SK-MEL-5 (cell line): ENCODE results near the gene SLC4A11. TPM values are rescaled to one million over a fixed set of nuclear protein-coding genes. Genes with fewer than 3 reads are reported as not detected.

Source experiments
- DNase-seq: peaks from one replicate; pipeline ENCODE4 v3.0.0-alpha.2; 2016; ENCODE audit warnings: low read depth, low spot score
- in situ Hi-C: cut with HindIII; loops from 2 replicates; pipeline ENCODE4 v1.10.0; 2016; ENCODE audit warnings: low sequenced_read_pairs, high pct_unique_total_duplicates, low pct_unique_long_range_greater_than_20kb
- total RNA-seq: library from RNA; depleted of rRNA; stranded (reverse); fragments of >200 nt; shearing (Covaris generic); gene quantifications from 2 replicates; pipeline ENCODE4 v1.2.3, GENCODE V29; 2014

Gene SLC4A11
- total RNA-seq, 1 experiment from 2014 or later, result 0.82 TPM

- in situ Hi-C loops, result no loop called here
Observed at GRCh38 chr20:3233131-3233990, 5.6 kb downstream of the SLC4A11 start.

GRCh38 chr20:3231889-3232588 is 7.0 kb downstream of the SLC4A11 start:
- DNase-seq, result no peak
- in situ Hi-C loops, result no loop called here

More at GRCh38 chr20:3233131-3233990, 5.6 kb downstream of the SLC4A11 start:
- DNase-seq, result no peak

DNA sequence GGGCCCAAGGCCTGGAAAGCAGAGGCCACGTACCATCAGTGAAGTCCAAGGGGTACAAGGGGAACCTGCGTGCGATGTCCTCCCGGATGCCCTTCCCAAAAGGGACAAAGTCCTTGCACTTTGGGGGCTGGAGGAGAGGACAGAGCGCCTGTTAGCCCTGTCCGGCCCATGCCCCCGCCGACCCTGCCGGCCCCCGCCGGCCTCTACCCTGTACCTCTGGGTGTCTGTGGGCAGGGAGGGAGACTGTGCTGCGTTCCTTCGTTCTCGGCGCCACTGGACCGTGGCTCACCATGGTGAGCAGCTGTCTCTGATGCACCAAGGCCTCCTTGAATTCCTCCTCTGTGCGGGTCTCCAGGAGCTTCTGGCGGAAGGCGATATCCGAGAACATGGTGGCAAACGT is 7.9 kb downstream of the SLC4A11 start:
- DNase-seq, result no peak
- in situ Hi-C loops, result no loop called here

DNA sequence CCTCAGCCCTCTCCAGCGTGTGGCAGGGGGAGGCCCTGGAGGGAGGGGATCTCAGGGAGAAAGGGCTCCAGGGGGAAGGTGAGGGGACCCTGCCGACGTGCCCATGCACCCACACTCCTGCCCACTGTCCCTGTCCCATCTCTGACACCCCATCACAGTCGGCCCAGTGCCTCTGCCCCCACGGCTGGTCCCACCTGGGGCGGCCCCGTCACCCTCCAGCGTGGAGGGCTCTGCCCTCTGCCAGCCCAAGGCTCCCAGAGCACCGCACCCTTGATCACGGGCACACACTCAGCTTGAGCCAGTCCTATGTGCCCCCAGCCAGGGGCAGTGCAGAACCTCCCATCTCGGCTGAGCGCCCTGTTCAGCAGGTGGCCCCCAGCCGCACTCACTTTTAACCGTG is 9.2 kb downstream of the SLC4A11 start:
- in situ Hi-C loops, result no loop called here
- DNase-seq, result no peak

- in situ Hi-C loops, result no loop called here
Observed at GRCh38 chr20:3229158-3229557, 9.8 kb downstream of the SLC4A11 start.

DNA sequence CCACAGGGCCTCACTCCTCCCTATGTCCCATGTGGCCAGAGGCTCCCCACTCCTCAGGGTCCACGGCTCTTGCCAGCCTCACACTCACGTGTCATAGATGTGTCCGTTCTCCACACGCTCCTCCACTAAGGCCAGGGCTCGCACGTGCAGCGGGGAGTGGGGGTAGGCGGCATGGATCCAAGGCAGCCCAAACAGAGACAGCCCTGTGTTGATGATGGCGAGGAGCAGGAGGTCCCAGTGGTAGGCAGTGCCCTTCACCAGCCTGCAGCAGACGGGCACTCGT is 10.3 kb downstream of the SLC4A11 start:
- in situ Hi-C loops, result no loop called here
- DNase-seq, result no peak

More at GRCh38 chr20:3229158-3229557, 9.8 kb downstream of the SLC4A11 start:
- no peak for DNase-seq

GRCh38 chr20:3227936-3228749 is 10.8 kb downstream of the SLC4A11 start:
- no peak for DNase-seq
- in situ Hi-C loops, result no loop called here

DNA sequence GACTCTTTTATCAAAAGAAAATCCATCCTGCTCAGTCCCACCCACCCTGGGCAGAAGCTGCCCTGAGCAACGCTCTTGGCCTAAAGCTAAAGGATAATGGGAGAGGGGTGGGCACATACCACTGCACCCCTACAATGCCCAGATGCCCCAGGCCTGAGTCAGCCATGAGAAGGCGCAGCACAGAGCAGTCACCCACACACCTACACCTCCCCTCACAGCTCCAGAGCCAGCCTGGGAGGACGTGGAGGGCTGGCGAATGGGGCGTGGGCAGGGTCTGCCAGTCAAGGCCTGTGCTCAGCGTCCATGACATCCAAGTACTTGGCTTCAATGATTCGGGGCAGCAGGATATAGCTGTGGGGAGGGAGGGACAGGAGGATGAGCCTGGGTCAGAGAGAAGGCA is 11.5 kb downstream of the SLC4A11 start:
- DNase-seq, result no peak
- in situ Hi-C loops, result no loop called here

- in situ Hi-C loops, result no loop called here
- DNase-seq, result no peak
Observed at GRCh38 chr20:3226864-3227263, 12.1 kb downstream of the SLC4A11 start.

- DNase-seq, result no peak
- in situ Hi-C loops, result no loop called here
Observed at GRCh38 chr20:3226093-3226492, 12.9 kb downstream of the SLC4A11 start.

DNA sequence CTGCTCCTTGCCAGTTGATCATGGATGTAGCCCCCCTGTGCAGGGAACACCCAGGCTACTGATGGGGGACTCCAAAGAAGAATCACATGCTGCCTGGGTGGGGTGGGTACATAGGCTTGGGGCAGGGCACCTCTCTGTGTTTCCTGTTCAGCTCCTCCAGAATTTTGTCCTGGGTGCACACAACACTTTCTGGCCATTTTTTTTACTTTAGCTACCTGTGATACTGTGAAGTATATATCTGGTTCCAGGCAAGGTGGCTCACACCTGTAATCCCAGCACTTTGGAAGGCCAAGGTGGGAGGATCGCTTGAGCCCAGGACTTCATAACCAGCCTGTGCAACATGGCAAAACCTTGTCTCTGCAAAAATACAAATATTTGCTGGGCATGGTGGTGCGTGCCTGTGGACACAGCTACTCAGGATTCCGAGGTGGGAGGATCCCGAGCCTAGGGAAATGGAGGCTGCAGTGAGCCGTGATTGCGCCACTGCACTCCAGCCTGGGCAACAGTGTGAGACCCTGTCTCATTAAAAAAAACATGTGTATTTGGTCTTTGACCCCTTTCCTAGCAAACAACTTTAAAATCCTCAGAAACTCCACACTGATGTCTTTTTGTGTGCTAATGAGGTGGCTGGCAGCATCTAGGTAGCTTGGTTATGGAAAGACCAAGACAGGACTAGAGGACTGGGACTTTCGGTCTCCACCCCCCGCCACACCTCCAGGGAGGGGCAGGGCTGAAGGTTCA is 14.1 kb downstream of the SLC4A11 start:
- in situ Hi-C loops, result no loop called here
- DNase-seq, result no peak

DNA sequence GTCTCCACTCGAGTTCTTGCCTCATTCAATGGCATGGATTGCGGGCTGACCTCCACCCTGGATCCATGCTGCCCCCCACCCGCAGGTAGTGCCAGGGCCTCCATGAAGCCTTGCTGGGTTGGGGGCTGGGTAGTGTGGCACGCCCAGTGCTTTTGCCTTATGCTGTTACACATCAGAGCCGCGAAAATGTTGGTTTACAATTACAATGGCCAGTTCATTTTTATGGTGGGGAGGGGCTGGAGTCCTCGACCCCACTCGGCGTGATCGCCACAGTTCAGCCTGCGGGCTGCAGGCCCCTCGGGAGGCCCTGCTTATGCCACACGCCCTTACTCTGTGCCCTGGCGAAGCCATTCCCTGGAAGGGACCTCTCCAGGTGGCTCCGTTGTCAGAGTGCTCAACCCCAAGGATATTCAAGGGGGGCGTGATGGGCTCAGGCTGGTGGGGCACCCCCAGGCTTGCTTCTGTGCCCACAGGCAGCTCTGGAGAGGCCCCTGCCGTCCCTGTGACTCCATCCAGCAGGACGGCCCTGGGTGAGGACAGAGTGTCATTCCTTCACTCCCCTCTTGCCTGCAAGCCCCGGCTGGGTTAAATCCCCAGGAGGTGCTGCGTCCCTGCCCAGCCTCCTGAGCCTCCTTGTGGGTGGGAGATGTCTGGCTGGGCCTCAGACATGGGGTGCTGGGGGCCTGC is 14.9 kb downstream of the SLC4A11 start:
- DNase-seq, result no peak
- in situ Hi-C loops, result no loop called here

GRCh38 chr20:3223651-3223993 is 15.4 kb downstream of the SLC4A11 start:
- no peak for DNase-seq
- in situ Hi-C loops, result no loop called here

DNA sequence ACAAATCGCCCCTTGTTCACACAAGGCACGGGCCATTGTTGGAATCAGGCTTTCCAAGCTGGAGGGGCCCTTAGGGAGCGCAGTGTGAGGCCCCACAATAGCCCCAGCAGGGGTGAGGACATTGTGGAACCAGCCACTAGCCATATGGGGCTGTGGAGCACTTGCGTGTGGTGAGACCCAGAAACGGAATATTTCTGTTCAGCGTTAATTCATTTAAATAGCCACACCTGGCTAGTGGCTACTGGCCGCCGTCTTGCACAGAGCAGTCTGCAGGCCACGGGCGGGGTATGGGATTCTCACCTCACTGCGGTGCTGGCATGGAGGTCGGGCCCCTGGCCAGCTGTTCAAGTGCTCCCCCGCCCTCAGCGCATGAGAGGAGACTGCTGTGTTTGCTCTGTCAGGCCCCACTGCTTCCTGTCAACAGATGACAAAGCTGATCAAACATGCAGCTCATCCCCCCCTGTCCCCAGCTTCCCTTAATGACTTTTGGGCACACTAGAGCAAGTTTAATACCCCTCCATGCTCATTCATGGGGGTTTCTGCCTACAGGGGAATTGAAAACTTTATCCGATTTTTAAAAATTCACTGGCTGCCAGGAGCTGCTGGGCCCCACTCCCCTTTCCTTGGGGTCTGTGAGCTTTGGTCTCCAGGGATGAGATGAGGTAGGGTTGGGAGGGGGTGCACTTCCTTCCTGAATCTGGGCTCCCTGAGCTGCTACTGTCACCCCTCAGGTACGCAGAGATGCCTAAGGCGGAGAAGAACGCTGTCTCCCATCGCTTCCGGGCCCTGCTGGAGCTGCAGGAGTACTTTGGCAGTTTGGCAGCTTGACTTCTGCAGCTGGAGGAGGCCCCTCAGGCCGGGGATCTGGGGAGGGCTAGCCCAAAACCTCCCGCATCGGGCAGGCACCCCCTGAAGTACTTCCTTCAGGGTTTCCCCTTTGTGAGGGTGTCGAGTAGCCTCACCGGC is 16.1 kb downstream of the SLC4A11 start:
- in situ Hi-C loops, result no loop called here
- DNase-seq, result no peak

GRCh38 chr20:3221398-3222226 is 17.4 kb downstream of the SLC4A11 start:
- no peak for DNase-seq
- in situ Hi-C loops, result no loop called here
